Stimulated activated CD4-positive, alpha-beta T cell treated with anti-CD3 and anti-CD28 coated beads, TNF-alpha, amount 100 ng/mL, for 4 hours (primary cell): ENCODE data around the gene UNC13B.

Source experiments
- DNase-seq, 3 experiments: peaks; one replicate each; pipeline ENCODE4 v3.0.0-alpha.2; 2020; ENCODE audit warnings: low read depth in 3 of 3

UNC13B gene

GRCh38 chr9:35424356-35425352 lies 262.8 kb downstream of the UNC13B start:
- no peak for DNase-seq

- DNase-seq, result no peak
Measured at GRCh38 chr9:35426627-35427026, 264.8 kb downstream of the UNC13B start.

- DNase-seq, result no peak
Measured at GRCh38 chr9:35431467-35431866, 269.7 kb downstream of the UNC13B start.

- DNase-seq, result no peak
Measured at GRCh38 chr9:35432076-35432475, 270.3 kb downstream of the UNC13B start.

- no peak for DNase-seq
Measured at GRCh38 chr9:35436933-35437332, 275.1 kb downstream of the UNC13B start.

GRCh38 chr9:35446012-35446411 lies 284.2 kb downstream of the UNC13B start:
- no peak for DNase-seq

- no peak for DNase-seq
Measured at GRCh38 chr9:35448496-35448895, 286.7 kb downstream of the UNC13B start.

GRCh38 chr9:35452481-35452880 lies 290.7 kb downstream of the UNC13B start:
- no peak for DNase-seq

GRCh38 chr9:35453786-35454185 lies 292.0 kb downstream of the UNC13B start:
- no peak for DNase-seq
